SU-DHL-6 (cell line): Measurements from ENCODE around the gene NOP14.
A peak's percentile ranks its signal among the peaks of the same experiment; 100 is the strongest.

ENCODE experiments used
- H2AFZ ChIP-seq: fragments of 200-600 bp; sonication (generic); 2 replicates; pipeline ENCODE4 v1.6.1; 2014; ENCODE audit warnings: low read depth, mild to moderate bottlenecking, moderate library complexity, mixed read lengths, antibody characterized with exemption, low read length; ENCODE audit not compliant: severe bottlenecking
- H3F3A ChIP-seq: fragments of 200-600 bp; shearing (Covaris generic); 2 replicates; pipeline ENCODE4 v1.6.0; 2016; ENCODE audit warnings: antibody characterized with exemption, mild to moderate bottlenecking; ENCODE audit not compliant: insufficient read depth
- H3K27ac ChIP-seq: fragments of 200-600 bp; sonication (generic); 2 replicates; pipeline ENCODE4 v1.5.1; 2016; ENCODE audit warnings: low read depth, mild to moderate bottlenecking, low read length, moderate library complexity, mixed read lengths
- H3K27me3 ChIP-seq: fragments of 200-600 bp; sonication (generic), shearing (Covaris generic); 2 replicates; pipeline ENCODE4 v1.6.0; 2014; ENCODE audit warnings: mild to moderate bottlenecking, low read length
- H3K36me3 ChIP-seq: fragments of 200-600 bp; sonication (generic); 2 replicates; pipeline ENCODE4 v1.6.1; 2014; ENCODE audit warnings: mild to moderate bottlenecking, low read length, mixed read lengths
- H3K4me2 ChIP-seq: fragments of 300-600, 200-600 bp; shearing (Covaris generic), sonication (generic); 2 replicates; pipeline ENCODE4 v1.6.0; 2014; ENCODE audit warnings: low read length, low read depth, mild to moderate bottlenecking; ENCODE audit not compliant: poor library complexity, severe bottlenecking
- H3K4me3 ChIP-seq: fragments of 200-600 bp; sonication (generic); 2 replicates; pipeline ENCODE4 v1.5.1; 2014; ENCODE audit warnings: antibody characterized with exemption, low read length, mild to moderate bottlenecking, mixed read lengths; ENCODE audit not compliant: insufficient read depth, poor library complexity, severe bottlenecking
- H3K79me2 ChIP-seq: fragments of 200-600 bp; sonication (generic); 2 replicates; pipeline ENCODE4 v1.6.1; 2014; ENCODE audit warnings: mild to moderate bottlenecking, low read length, moderate library complexity; ENCODE audit not compliant: insufficient read depth
- H3K9ac ChIP-seq: fragments of 200-600 bp; sonication (generic); 2 replicates; pipeline ENCODE4 v1.7.0; 2014; ENCODE audit warnings: mild to moderate bottlenecking, low read length
- H3K9me2 ChIP-seq: fragments of 200-600 bp; sonication (generic); replicated peaks from 2 replicates; pipeline ENCODE4 v1.6.1; 2014; ENCODE audit warnings: low read length; ENCODE audit not compliant: insufficient read depth
- H3K9me3 ChIP-seq: fragments of 200-600 bp; sonication (generic); 2 replicates; pipeline ENCODE4 v1.6.1; 2014; ENCODE audit warnings: low read length, mixed read lengths; ENCODE audit not compliant: insufficient read depth
- H4K20me1 ChIP-seq: fragments of 200-600 bp; sonication (generic); 2 replicates; pipeline ENCODE4 v1.6.1; 2014; ENCODE audit warnings: low read depth, mild to moderate bottlenecking, antibody characterized with exemption, low read length, moderate library complexity, mixed read lengths
- EZH2phosphoT487 ChIP-seq: fragments of 200-600 bp; sonication (generic), shearing (Covaris generic); conservative IDR thresholded peaks from 2 replicates; pipeline ENCODE4 v1.6.1; 2018; ENCODE audit warnings: mild to moderate bottlenecking, antibody characterized with exemption, low read length, moderate library complexity, mixed read lengths
- TF ChIP-seq, protein P1 (sequence below): fragments of 200-600 bp; sonication (generic); IDR thresholded peaks from one replicate; pipeline ENCODE4 v1.5.1; 2017; ENCODE audit warnings: antibody characterized with exemption, mild to moderate bottlenecking, low read length, moderate library complexity; ENCODE audit not compliant: insufficient read depth, poor library complexity, severe bottlenecking

NOP14 gene

DNA sequence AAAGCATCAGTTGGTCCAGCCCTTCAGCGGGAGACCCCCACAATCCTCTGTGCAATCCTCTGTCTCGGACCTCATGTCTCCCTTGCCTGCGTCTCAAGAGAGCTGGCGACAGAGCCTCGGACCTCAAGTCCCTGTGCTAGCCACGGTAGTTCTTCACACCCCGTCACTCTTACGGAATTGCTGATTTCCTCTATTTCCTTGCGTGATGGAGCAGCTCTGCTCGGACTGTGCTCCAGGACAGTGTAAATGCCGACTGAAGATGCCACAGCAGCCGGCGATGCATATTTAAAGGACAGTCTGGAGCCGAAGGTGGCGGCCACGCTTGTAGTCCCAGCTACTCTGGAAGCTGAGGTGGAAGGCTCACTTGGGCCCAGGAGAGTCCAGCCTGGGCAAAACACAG is 2.1 kb upstream of the NOP14 start:
- TF ChIP-seq, protein P1, sequence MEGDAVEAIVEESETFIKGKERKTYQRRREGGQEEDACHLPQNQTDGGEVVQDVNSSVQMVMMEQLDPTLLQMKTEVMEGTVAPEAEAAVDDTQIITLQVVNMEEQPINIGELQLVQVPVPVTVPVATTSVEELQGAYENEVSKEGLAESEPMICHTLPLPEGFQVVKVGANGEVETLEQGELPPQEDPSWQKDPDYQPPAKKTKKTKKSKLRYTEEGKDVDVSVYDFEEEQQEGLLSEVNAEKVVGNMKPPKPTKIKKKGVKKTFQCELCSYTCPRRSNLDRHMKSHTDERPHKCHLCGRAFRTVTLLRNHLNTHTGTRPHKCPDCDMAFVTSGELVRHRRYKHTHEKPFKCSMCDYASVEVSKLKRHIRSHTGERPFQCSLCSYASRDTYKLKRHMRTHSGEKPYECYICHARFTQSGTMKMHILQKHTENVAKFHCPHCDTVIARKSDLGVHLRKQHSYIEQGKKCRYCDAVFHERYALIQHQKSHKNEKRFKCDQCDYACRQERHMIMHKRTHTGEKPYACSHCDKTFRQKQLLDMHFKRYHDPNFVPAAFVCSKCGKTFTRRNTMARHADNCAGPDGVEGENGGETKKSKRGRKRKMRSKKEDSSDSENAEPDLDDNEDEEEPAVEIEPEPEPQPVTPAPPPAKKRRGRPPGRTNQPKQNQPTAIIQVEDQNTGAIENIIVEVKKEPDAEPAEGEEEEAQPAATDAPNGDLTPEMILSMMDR: no peak
- TF ChIP-seq EZH2phosphoT487: no peak
- H3K9me3 ChIP-seq: no peaks in the 10 kb centered on the region
- H3K27ac ChIP-seq: no peak overlapping the region
- H3K9me2 ChIP-seq: no peaks in the 10 kb centered on the region
- H4K20me1 ChIP-seq: peaks cover 2% of the 10 kb centered on the region; the same call in 1 of the 2 replicates
- H3K36me3 ChIP-seq: 0 out of 2 replicates have a peak, but pooled peaks cover 1% of the 10 kb centered on the region
- no peak overlapping the region for H3K9ac ChIP-seq
- H3K79me2 ChIP-seq: peaks cover 34% of the 10 kb centered on the region
- H2AFZ ChIP-seq: no peak overlapping the region
- peaks cover 20% of the 10 kb centered on the region for H3F3A ChIP-seq
- no peaks in the 10 kb centered on the region for H3K27me3 ChIP-seq
- no peak overlapping the region for H3K4me3 ChIP-seq
- no peak overlapping the region for H3K4me2 ChIP-seq

DNA sequence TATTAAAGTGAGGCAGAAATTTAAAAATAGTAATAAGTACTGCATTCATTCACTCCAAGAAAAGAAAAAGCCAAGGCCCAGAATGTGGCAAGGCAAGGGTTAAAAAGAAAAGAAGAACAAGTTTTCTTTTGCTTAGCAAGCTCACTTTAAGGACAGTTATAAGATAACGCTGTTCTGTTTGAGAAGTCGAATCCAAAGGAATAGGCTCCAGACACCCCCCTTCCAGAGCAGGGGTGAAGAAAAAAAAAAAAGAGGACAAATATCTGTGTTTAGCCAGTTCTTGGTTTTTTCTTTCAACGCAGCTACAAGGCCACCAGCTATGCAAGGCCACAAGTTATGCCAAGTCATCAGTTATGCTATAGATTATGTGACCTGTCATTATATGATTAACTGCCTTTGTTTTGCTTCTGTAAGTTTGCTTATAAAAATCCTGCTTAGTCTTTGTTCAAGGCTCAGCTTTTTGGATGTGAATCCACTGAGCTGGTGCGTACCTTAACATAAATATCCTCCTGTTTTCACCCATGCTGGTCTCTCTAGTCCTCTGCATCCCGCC is 1.6 kb upstream of the NOP14 start:
- H3K4me3 ChIP-seq: peak overlapping the region; percentile 76
- H2AFZ ChIP-seq: no peak overlapping the region
- no peaks in the 10 kb centered on the region for H3K27me3 ChIP-seq
- H3K4me2 ChIP-seq: peak overlapping the region; percentile 94
- no peaks in the 10 kb centered on the region for H3K9me2 ChIP-seq
- no peak for TF ChIP-seq EZH2phosphoT487
- TF ChIP-seq, protein P1: no peak
- H3F3A ChIP-seq: peaks cover 20% of the 10 kb centered on the region
- H4K20me1 ChIP-seq: peaks cover 3% of the 10 kb centered on the region; the same call in 1 of the 2 replicates
- 0 out of 2 replicates have a peak, but pooled peaks cover 3% of the 10 kb centered on the region for H3K36me3 ChIP-seq
- peak overlapping the region; percentile 90 for H3K9ac ChIP-seq
- no peaks in the 10 kb centered on the region for H3K9me3 ChIP-seq
- H3K79me2 ChIP-seq: peaks cover 39% of the 10 kb centered on the region
- H3K27ac ChIP-seq: no peak overlapping the region

DNA sequence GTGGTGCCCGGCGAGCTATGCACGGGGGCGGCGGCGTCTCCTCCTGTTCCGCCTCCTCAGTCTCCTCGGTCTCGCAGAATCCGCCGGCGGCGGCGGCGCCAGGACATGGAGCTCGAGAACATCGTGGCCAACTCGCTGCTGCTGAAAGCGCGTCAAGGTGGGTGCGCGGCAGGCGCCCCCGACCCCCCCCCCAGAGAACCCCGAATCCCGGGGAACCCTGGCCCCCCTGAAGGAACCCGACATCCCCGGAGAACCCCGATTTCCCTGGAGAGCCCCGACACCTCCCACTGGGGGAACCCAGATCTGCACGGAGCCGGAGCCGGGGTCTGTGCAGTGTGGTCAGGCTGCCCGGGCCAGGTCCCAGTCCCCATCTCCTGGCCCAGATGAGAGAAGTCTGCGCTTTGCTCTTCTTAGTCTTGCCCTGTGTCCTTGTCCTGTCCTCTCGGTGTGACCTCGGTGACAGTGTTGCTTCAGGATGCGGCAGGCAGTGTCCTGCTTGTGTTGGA is 813 bp upstream of the NOP14 start:
- Histone ChIP-seq H2AFZ (peak overlapping the region; percentile 57), H3F3A (peaks cover 20% of the 10 kb centered on the region), H3K27ac (no peak overlapping the region)

More for the DNA sequence above, 813 bp upstream of the NOP14 start:
- TF ChIP-seq, protein P1: no peak
- TF ChIP-seq EZH2phosphoT487: no peak
- peak overlapping the region; percentile 90 for H3K9ac ChIP-seq
- H3K36me3 ChIP-seq: 0 out of 2 replicates have a peak, but pooled peaks cover 3% of the 10 kb centered on the region
- peak overlapping the region; percentile 76 for H3K4me3 ChIP-seq
- peaks cover 3% of the 10 kb centered on the region; the same call in 1 of the 2 replicates for H4K20me1 ChIP-seq
- H3K9me2 ChIP-seq: no peaks in the 10 kb centered on the region
- no peaks in the 10 kb centered on the region for H3K27me3 ChIP-seq
- no peaks in the 10 kb centered on the region for H3K9me3 ChIP-seq
- peak overlapping the region; percentile 94 for H3K4me2 ChIP-seq
- H3K79me2 ChIP-seq: peaks cover 47% of the 10 kb centered on the region
